GM23248 (cell line): Measurements from ENCODE around the gene KCNC1. TPM values are rescaled to one million over a fixed set of nuclear protein-coding genes. Genes with fewer than 3 reads are reported as not detected.

Experiments used
- DNase-seq: peaks from one replicate; pipeline ENCODE4 v3.0.0-alpha.2; 2015
- H2AFZ ChIP-seq: fragments of 200-600 bp; sonication (generic); 2 replicates; pipeline ENCODE4 v1.6.1; 2016; ENCODE audit warnings: antibody characterized with exemption
- H3F3A ChIP-seq: fragments of 200-600 bp; sonication (generic); 2 replicates; pipeline ENCODE4 v1.6.1; 2016; ENCODE audit warnings: mild to moderate bottlenecking, antibody characterized with exemption, mixed run types; ENCODE audit not compliant: insufficient read depth
- H3K27ac ChIP-seq: fragments of 200-600 bp; sonication (generic); 2 replicates; pipeline ENCODE4 v1.5.1; 2016; ENCODE audit warnings: mild to moderate bottlenecking
- H3K27me3 ChIP-seq: fragments of 200-600 bp; sonication (generic); replicated peaks from 2 replicates; pipeline ENCODE4 v1.6.1; 2016; ENCODE audit warnings: mild to moderate bottlenecking; ENCODE audit not compliant: insufficient read depth
- H3K36me3 ChIP-seq: fragments of 200-600 bp; sonication (generic); 2 replicates; pipeline ENCODE4 v1.6.1; 2016; ENCODE audit warnings: low read depth, mild to moderate bottlenecking
- H3K4me1 ChIP-seq: fragments of 200-600 bp; sonication (generic); 2 replicates; pipeline ENCODE4 v1.6.1; 2016; ENCODE audit warnings: mild to moderate bottlenecking; ENCODE audit not compliant: insufficient read depth
- H3K4me2 ChIP-seq: fragments of 200-600 bp; sonication (generic); one replicate; pipeline ENCODE4 v1.6.1; 2016; ENCODE audit warnings: mild to moderate bottlenecking; ENCODE audit not compliant: unreplicated experiment
- H3K4me3 ChIP-seq: fragments of 200-600 bp; sonication (generic); 2 replicates; pipeline ENCODE4 v1.5.1; 2016; ENCODE audit warnings: mild to moderate bottlenecking
- H3K79me2 ChIP-seq: fragments of 200-600 bp; sonication (generic); 2 replicates; pipeline ENCODE4 v1.6.1; 2016; ENCODE audit warnings: mild to moderate bottlenecking; ENCODE audit not compliant: insufficient read depth
- H3K9ac ChIP-seq: fragments of 200-600 bp; sonication (generic); 2 replicates; pipeline ENCODE4 v1.6.1; 2016; ENCODE audit warnings: mild to moderate bottlenecking
- H3K9me2 ChIP-seq: fragments of 200-600 bp; sonication (generic); 2 replicates; pipeline ENCODE4 v1.6.1; 2016; ENCODE audit warnings: mixed run types, mild to moderate bottlenecking, moderate library complexity; ENCODE audit not compliant: insufficient read depth
- H3K9me3 ChIP-seq: fragments of 200-600 bp; sonication (generic); one replicate; pipeline ENCODE4 v1.6.1; 2017; ENCODE audit warnings: low read depth
- H4K20me1 ChIP-seq: fragments of 200-600 bp; sonication (generic); 2 replicates; pipeline ENCODE4 v1.6.0; 2016; ENCODE audit not compliant: insufficient read depth
- EZH2 ChIP-seq: fragments of 200-600 bp; sonication (generic); IDR thresholded peaks from 2 replicates; pipeline ENCODE4 v1.6.1; 2018; ENCODE audit warnings: antibody characterized with exemption, mild to moderate bottlenecking; ENCODE audit not compliant: insufficient read depth, poor library complexity, severe bottlenecking
- EZH2phosphoT487 ChIP-seq: fragments of 200-600 bp; sonication (generic); IDR thresholded peaks from 2 replicates; pipeline ENCODE4 v1.6.1; 2018; ENCODE audit warnings: antibody characterized with exemption, moderate library complexity, mild to moderate bottlenecking, low read depth; ENCODE audit not compliant: insufficient read depth
- WGBS, 2 experiments: methylation state at CpG; one replicate each; pipeline ENCODE4 v1.1.6; 2015 to 2017; ENCODE audit warnings: low lambda C conversion rate in 2 of 2, low coverage in 1 of 2; ENCODE audit errors: missing lambda C conversion rate in 2 of 2; 5-methylcytosine and 5-hydroxymethylcytosine counted together
- in situ Hi-C: fragments of 300-500 bp; cut with MboI; formaldehyde crosslinking; loops from 2 replicates; pipeline ENCODE4 v1.15.0; 2020
- polyA plus RNA-seq: library from polyadenylated mRNA; unstranded; fragments of >200 nt; fragmentation: Nextera tagmentation; extraction: Ambion mirVana; gene quantifications from 2 replicates; pipeline ENCODE4 v1.2.1, GENCODE V29; 2016
- total RNA-seq: library from RNA; depleted of rRNA; stranded (reverse); fragments of >200 nt; shearing (Covaris generic); gene quantifications from 2 replicates; pipeline ENCODE4 v1.2.3, GENCODE V29; 2014

Gene KCNC1
- total and polyA plus RNA-seq, 2 experiments from 2014 or later: not detected

DNA sequence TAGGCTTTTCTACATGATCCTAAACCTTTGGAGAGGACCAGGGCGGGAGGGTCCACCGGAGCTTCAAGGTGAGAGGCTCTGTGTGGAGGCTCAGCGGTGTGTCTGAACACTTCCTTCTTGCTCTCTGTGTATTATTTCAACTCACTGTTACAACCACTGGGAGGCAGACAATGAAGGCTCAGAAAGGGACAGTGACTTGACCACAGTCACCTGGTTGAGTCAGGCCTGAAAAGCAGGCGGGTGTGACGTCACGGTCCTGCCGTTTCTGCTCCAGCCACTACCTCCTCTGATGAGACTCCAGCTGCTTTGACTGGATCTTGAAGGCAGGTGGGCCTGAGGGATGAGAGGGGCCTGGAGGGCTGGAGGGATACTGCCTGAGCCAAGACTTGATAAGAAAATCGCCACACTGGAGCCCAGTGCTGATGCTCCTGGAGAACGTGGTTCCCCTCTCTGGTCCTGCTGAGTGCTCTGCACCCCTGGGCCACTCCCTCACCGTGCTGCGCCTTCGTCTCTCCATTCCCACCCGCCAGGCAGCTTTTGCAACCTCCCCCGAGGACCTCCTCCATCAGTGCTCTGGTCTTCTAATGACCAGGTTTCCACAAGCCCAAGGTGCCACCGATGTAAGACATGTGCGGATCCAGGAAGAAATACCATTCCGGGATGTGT lies 27.9 kb downstream of the KCNC1 start:
- DNase-seq: no peak
- Histone ChIP-seq H3K4me2 (no peak overlapping the region), H3K27me3 (no peaks in the 10 kb centered on the region), H3K79me2 (no peaks in the 10 kb centered on the region), H3K4me1 (no peaks in the 10 kb centered on the region), H3K9me2 (no peaks in the 10 kb centered on the region), H3K4me3 (no peak overlapping the region), H3F3A (no peaks in the 10 kb centered on the region), H3K36me3 (no peaks in the 10 kb centered on the region), H2AFZ (no peak overlapping the region), H3K9ac (no peak overlapping the region), H3K9me3 (no peaks in the 10 kb centered on the region), H3K27ac (no peak overlapping the region), H4K20me1 (no peaks in the 10 kb centered on the region)
- TF ChIP-seq EZH2 (no peak), EZH2phosphoT487 (no peak)
- in situ Hi-C loops: no loop called here
- WGBS, 2 experiments: 65 to 66% methylated on average over 17 of the region's 17 CpGs

DNA sequence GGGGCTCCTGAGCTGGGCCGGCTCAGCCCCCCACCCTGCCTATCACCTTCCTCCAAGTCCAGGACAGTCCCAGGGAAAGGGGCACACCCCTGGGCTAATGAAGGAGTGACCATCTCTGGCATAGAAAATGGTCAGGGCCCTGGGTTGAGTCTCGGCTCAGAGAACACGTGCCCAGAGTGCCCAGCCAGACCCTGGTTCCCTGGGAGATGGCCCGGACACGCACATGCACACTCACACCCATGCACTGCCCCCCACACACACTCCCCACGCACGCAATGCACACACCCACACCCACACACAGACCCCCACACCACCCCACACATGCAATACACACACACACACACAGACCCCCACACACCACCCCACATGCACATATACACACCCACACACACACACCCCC lies 28.7 kb downstream of the KCNC1 start:
- H2AFZ ChIP-seq: no peak overlapping the region
- H3K4me2 ChIP-seq: no peak overlapping the region
- no peak overlapping the region for H3K9ac ChIP-seq
- in situ Hi-C loops: no loop called here
- no peaks in the 10 kb centered on the region for H3F3A ChIP-seq
- 21 to 45% methylated on average over 3 to 7 of the region's 7 CpGs for WGBS, 2 experiments
- no peaks in the 10 kb centered on the region for H3K79me2 ChIP-seq
- no peak overlapping the region for H3K4me3 ChIP-seq
- H3K9me2 ChIP-seq: no peaks in the 10 kb centered on the region
- no peak for DNase-seq
- no peaks in the 10 kb centered on the region for H3K9me3 ChIP-seq
- H3K36me3 ChIP-seq: no peaks in the 10 kb centered on the region
- TF ChIP-seq EZH2phosphoT487 (no peak), EZH2 (no peak)
- no peak overlapping the region for H3K27ac ChIP-seq
- H3K4me1 ChIP-seq: no peaks in the 10 kb centered on the region
- H4K20me1 ChIP-seq: no peaks in the 10 kb centered on the region
- no peaks in the 10 kb centered on the region for H3K27me3 ChIP-seq

DNA sequence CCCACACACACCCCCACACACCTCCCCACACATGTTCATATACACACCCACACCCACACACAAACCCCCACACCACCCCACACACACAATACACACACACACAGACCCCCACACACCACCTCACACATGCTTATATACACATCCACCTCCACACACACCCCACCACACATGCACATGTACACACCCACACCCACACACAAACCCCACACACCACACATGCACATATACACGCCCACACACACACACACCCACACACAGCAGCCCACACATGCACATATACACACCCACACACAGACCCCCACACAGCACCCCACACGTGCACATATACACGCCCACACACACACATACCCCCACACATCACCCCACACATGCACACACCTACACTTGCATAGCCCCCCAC lies 29.1 kb downstream of the KCNC1 start:
- no peak overlapping the region for H3K4me2 ChIP-seq
- H3K9ac ChIP-seq: no peak overlapping the region
- H3K27ac ChIP-seq: no peak overlapping the region
- H3K4me3 ChIP-seq: no peak overlapping the region
- no peaks in the 10 kb centered on the region for H3K36me3 ChIP-seq
- no peaks in the 10 kb centered on the region for H3K27me3 ChIP-seq
- H3K9me3 ChIP-seq: no peaks in the 10 kb centered on the region
- H3K4me1 ChIP-seq: no peaks in the 10 kb centered on the region
- WGBS, 2 experiments: 37% methylated on average over 3 of the region's 3 CpGs; no CpG with 5 or more reads in 1 of the 2 experiments
- no peak overlapping the region for H2AFZ ChIP-seq
- no peaks in the 10 kb centered on the region for H3K9me2 ChIP-seq
- H3K79me2 ChIP-seq: no peaks in the 10 kb centered on the region
- H4K20me1 ChIP-seq: no peaks in the 10 kb centered on the region
- no peak for DNase-seq
- TF ChIP-seq EZH2phosphoT487 (no peak), EZH2 (no peak)
- H3F3A ChIP-seq: no peaks in the 10 kb centered on the region
- in situ Hi-C loops: no loop called here

DNA sequence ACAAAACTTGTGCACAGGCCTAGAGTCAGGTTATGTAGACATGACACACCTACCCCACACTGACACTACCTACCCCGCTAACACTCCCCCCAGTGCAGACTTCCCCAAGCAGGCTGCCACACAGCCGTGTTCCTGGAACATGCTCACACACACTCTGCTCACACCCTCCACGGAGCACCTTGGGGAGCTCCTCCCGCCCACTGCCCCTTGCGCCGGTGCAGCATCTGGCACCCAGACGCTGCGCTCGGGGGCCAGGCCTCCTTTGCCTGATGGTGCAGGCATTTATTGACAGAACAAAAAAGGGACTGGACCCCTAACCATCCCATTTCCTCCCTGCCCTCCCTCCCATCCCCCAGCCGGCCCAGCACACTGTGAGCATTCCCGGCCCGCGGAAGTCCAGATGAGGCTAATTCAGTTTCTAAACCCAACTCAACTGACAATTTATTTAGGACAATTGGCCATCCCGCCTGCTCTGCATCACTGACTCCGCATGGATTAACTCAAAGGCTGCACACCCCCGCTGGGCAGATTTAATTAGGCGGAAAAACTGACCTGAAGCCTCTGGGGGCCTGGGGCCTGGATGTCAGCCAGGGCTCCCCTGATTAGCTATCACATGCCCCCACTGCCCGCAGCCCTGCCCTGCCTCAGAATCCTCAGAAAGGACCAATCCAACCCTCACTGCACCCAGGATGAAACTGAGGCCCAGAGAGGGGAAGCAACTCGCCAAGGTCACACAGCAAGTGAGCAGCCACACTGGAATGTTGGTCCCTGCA lies 30.1 kb downstream of the KCNC1 start:
- in situ Hi-C loops: no loop called here
- Histone ChIP-seq H3F3A (no peaks in the 10 kb centered on the region), H4K20me1 (no peaks in the 10 kb centered on the region), H3K4me2 (no peak overlapping the region), H3K27ac (no peak overlapping the region), H3K9me2 (no peaks in the 10 kb centered on the region), H3K9me3 (no peaks in the 10 kb centered on the region), H3K9ac (no peak overlapping the region), H3K27me3 (no peaks in the 10 kb centered on the region), H2AFZ (no peak overlapping the region), H3K79me2 (no peaks in the 10 kb centered on the region), H3K36me3 (no peaks in the 10 kb centered on the region), H3K4me1 (no peaks in the 10 kb centered on the region), H3K4me3 (no peak overlapping the region)
- TF ChIP-seq EZH2phosphoT487 (no peak), EZH2 (no peak)
- DNase-seq: no peak
- WGBS, 2 experiments: 30 to 31% methylated on average over 19 of the region's 19 CpGs
